Mesendoderm (in vitro differentiated cells): Measurements from ENCODE around the gene GHRL.
A peak's percentile ranks its signal among the peaks of the same experiment; 100 is the strongest.

Source experiments
- DNase-seq: peaks from one replicate; pipeline ENCODE4 v3.0.0; 2013
- H2AK5ac ChIP-seq: 2 replicates; pipeline ENCODE4 v1.6.1; 2013; ENCODE audit warnings: low read length, inconsistent platforms
- H2BK120ac ChIP-seq: 2 replicates; pipeline ENCODE4 v1.6.1; 2013; ENCODE audit warnings: low read depth, mild to moderate bottlenecking, low read length, moderate library complexity, mixed read lengths
- H2BK15ac ChIP-seq: replicated peaks from 2 replicates; pipeline ENCODE4 v1.6.1; 2013; ENCODE audit warnings: low read depth, mild to moderate bottlenecking, moderate library complexity
- H2BK5ac ChIP-seq: 2 replicates; pipeline ENCODE4 v1.6.1; 2013; ENCODE audit warnings: low read length, inconsistent platforms
- H3K18ac ChIP-seq: 2 replicates; pipeline ENCODE4 v1.6.1; 2013; ENCODE audit warnings: mild to moderate bottlenecking, low read length, mixed read lengths
- H3K23ac ChIP-seq: one replicate; pipeline ENCODE4 v1.6.1; 2013; ENCODE audit warnings: low read length
- H3K27ac ChIP-seq: 2 replicates; pipeline ENCODE4 v1.5.1; 2013; ENCODE audit warnings: low read depth, mild to moderate bottlenecking, inconsistent platforms, low read length, moderate library complexity
- H3K27me3 ChIP-seq: 2 replicates; pipeline ENCODE4 v1.6.1; 2013; ENCODE audit warnings: low read length, control low read depth, mild to moderate bottlenecking, inconsistent platforms; ENCODE audit not compliant: insufficient read depth, poor library complexity
- H3K36me3 ChIP-seq: 2 replicates; pipeline ENCODE4 v1.6.1; 2013; ENCODE audit warnings: low read length, inconsistent platforms; ENCODE audit not compliant: control insufficient read depth, insufficient read depth
- H3K4ac ChIP-seq: one replicate; pipeline ENCODE4 v1.6.1; 2013; ENCODE audit warnings: low read depth, mild to moderate bottlenecking, low read length, moderate library complexity
- H3K4me1 ChIP-seq: 2 replicates; pipeline ENCODE4 v1.6.1; 2013; ENCODE audit warnings: low read depth, low read length, inconsistent platforms; ENCODE audit not compliant: control insufficient read depth
- H3K4me2 ChIP-seq: 2 replicates; pipeline ENCODE4 v1.6.1; 2013; ENCODE audit warnings: low read length
- H3K4me3 ChIP-seq: 2 replicates; pipeline ENCODE4 v1.5.1; 2013; ENCODE audit warnings: mild to moderate bottlenecking, low read length
- H3K56ac ChIP-seq: one replicate; pipeline ENCODE4 v1.6.1; 2013; ENCODE audit warnings: low read length
- H3K79me1 ChIP-seq: 2 replicates; pipeline ENCODE4 v1.6.1; 2013; ENCODE audit warnings: low read length, inconsistent platforms
- H3K79me2 ChIP-seq: 2 replicates; pipeline ENCODE4 v1.6.1; 2013; ENCODE audit warnings: mild to moderate bottlenecking, low read length; ENCODE audit not compliant: control insufficient read depth, insufficient read depth
- H3K9ac ChIP-seq: 2 replicates; pipeline ENCODE4 v1.6.1; 2013; ENCODE audit warnings: low read length, inconsistent platforms
- H4K5ac ChIP-seq: one replicate; pipeline ENCODE4 v1.6.1; 2013; ENCODE audit warnings: low read length
- H4K8ac ChIP-seq: one replicate; pipeline ENCODE4 v1.6.1; 2013; ENCODE audit warnings: low read depth, mild to moderate bottlenecking, control low read depth, low read length, moderate library complexity
- WGBS: extraction: QIAGEN DNeasy Blood & Tissue Kit; methylation state at CpG from one replicate; pipeline ENCODE4 v1.1.7; 2013; ENCODE audit warnings: low lambda C conversion rate, missing lambda C conversion rate; ENCODE audit not compliant: insufficient coverage; ENCODE audit errors: extremely low coverage; 5-methylcytosine and 5-hydroxymethylcytosine counted together

The GHRL gene

GRCh38 chr3:10310578-10310977 is 17.8 kb upstream of the GHRL start:
- H2AK5ac ChIP-seq = no peak overlapping the region
- H3K27ac ChIP-seq = no peak overlapping the region
- H3K23ac ChIP-seq = no peak overlapping the region
- H2BK5ac ChIP-seq = no peak overlapping the region
- no peaks in the 10 kb centered on the region for H3K79me2 ChIP-seq
- no peak overlapping the region for H4K5ac ChIP-seq
- H3K36me3 ChIP-seq = peaks cover 15% of the 10 kb centered on the region
- no peaks in the 10 kb centered on the region for H3K27me3 ChIP-seq
- no peak overlapping the region for H3K9ac ChIP-seq
- H3K18ac ChIP-seq = no peak overlapping the region
- no CpG with 5 or more reads among the region's 2 CpGs for WGBS
- no peak for DNase-seq
- H3K56ac ChIP-seq = no peak overlapping the region
- no peak overlapping the region for H3K4ac ChIP-seq
- no peak overlapping the region for H3K4me2 ChIP-seq
- H4K8ac ChIP-seq = no peak overlapping the region
- no peak overlapping the region for H2BK120ac ChIP-seq
- no peak overlapping the region for H2BK15ac ChIP-seq
- H3K4me3 ChIP-seq = no peak overlapping the region
- no peaks in the 10 kb centered on the region for H3K4me1 ChIP-seq
- no peaks in the 10 kb centered on the region for H3K79me1 ChIP-seq

- Histone ChIP-seq H3K27ac (no peak overlapping the region), H3K4me1 (no peaks in the 10 kb centered on the region), H3K79me2 (no peaks in the 10 kb centered on the region), H3K79me1 (no peaks in the 10 kb centered on the region), H3K18ac (no peak overlapping the region), H2BK5ac (no peak overlapping the region), H3K27me3 (no peaks in the 10 kb centered on the region), H2AK5ac (no peak overlapping the region), H4K5ac (no peak overlapping the region), H3K36me3 (peaks cover 21% of the 10 kb centered on the region), H3K9ac (no peak overlapping the region), H3K4me3 (no peak overlapping the region), H2BK120ac (no peak overlapping the region), H4K8ac (no peak overlapping the region), H3K56ac (no peak overlapping the region), H3K23ac (no peak overlapping the region), H3K4me2 (no peak overlapping the region), H3K4ac (no peak overlapping the region), H2BK15ac (no peak overlapping the region)
- peak; percentile 23 for DNase-seq
- WGBS = no CpG with 5 or more reads among the region's 4 CpGs
Measured at GRCh38 chr3:10309736-10310135, 17.0 kb upstream of the GHRL start.

- Histone ChIP-seq H3K23ac (no peak overlapping the region), H3K27ac (no peak overlapping the region), H2BK15ac (no peak overlapping the region), H2BK5ac (no peak overlapping the region), H3K4me2 (no peak overlapping the region), H3K36me3 (peaks cover 28% of the 10 kb centered on the region), H4K8ac (no peak overlapping the region), H3K4me1 (no peaks in the 10 kb centered on the region), H2AK5ac (no peak overlapping the region), H3K79me2 (no peaks in the 10 kb centered on the region), H2BK120ac (no peak overlapping the region), H3K18ac (no peak overlapping the region), H3K27me3 (no peaks in the 10 kb centered on the region), H3K4me3 (no peak overlapping the region), H4K5ac (no peak overlapping the region), H3K9ac (no peak overlapping the region), H3K4ac (no peak overlapping the region), H3K79me1 (no peaks in the 10 kb centered on the region), H3K56ac (no peak overlapping the region)
- whole genome bisulfite sequencing = no CpG with 5 or more reads among the region's 7 CpGs
- no peak for DNase-seq
Measured at GRCh38 chr3:10308678-10309077, 15.9 kb upstream of the GHRL start.

- Histone ChIP-seq H2BK120ac (no peak overlapping the region), H3K23ac (no peak overlapping the region), H3K56ac (no peak overlapping the region), H2BK5ac (no peak overlapping the region), H4K8ac (no peak overlapping the region), H3K4me2 (no peak overlapping the region), H2AK5ac (no peak overlapping the region), H3K27ac (no peak overlapping the region), H4K5ac (no peak overlapping the region), H2BK15ac (no peak overlapping the region), H3K79me1 (no peaks in the 10 kb centered on the region), H3K9ac (no peak overlapping the region), H3K4me1 (no peaks in the 10 kb centered on the region), H3K79me2 (no peaks in the 10 kb centered on the region), H3K4ac (no peak overlapping the region), H3K18ac (no peak overlapping the region), H3K4me3 (no peak overlapping the region), H3K27me3 (no peaks in the 10 kb centered on the region), H3K36me3 (peaks cover 24% of the 10 kb centered on the region)
- DNase-seq = no peak
- no CpG with 5 or more reads among the region's 3 CpGs for WGBS
Measured at GRCh38 chr3:10306156-10306555, 13.4 kb upstream of the GHRL start.

- no peak overlapping the region for H2BK15ac ChIP-seq
- H4K5ac ChIP-seq = no peak overlapping the region
- no peak overlapping the region for H3K4me3 ChIP-seq
- no peak overlapping the region for H3K9ac ChIP-seq
- H4K8ac ChIP-seq = no peak overlapping the region
- H3K4me1 ChIP-seq = no peaks in the 10 kb centered on the region
- no peaks in the 10 kb centered on the region for H3K79me1 ChIP-seq
- peaks cover 24% of the 10 kb centered on the region for H3K36me3 ChIP-seq
- H3K27me3 ChIP-seq = no peaks in the 10 kb centered on the region
- no peak overlapping the region for H3K23ac ChIP-seq
- H2BK120ac ChIP-seq = no peak overlapping the region
- no peak overlapping the region for H2AK5ac ChIP-seq
- WGBS = no CpG with 5 or more reads among the region's 4 CpGs
- H3K27ac ChIP-seq = no peak overlapping the region
- no peak overlapping the region for H2BK5ac ChIP-seq
- H3K18ac ChIP-seq = no peak overlapping the region
- no peak overlapping the region for H3K4ac ChIP-seq
- H3K4me2 ChIP-seq = no peak overlapping the region
- no peaks in the 10 kb centered on the region for H3K79me2 ChIP-seq
- no peak overlapping the region for H3K56ac ChIP-seq
- no peak for DNase-seq
Measured at GRCh38 chr3:10305331-10305902, 12.7 kb upstream of the GHRL start.

- Histone ChIP-seq H3K79me1 (no peaks in the 10 kb centered on the region), H2BK120ac (no peak overlapping the region), H3K27me3 (no peaks in the 10 kb centered on the region), H3K36me3 (peaks cover 26% of the 10 kb centered on the region), H3K9ac (no peak overlapping the region), H3K79me2 (no peaks in the 10 kb centered on the region), H4K8ac (no peak overlapping the region), H2BK5ac (no peak overlapping the region), H3K4ac (no peak overlapping the region), H2BK15ac (no peak overlapping the region), H3K4me2 (no peak overlapping the region), H4K5ac (no peak overlapping the region), H3K18ac (no peak overlapping the region), H3K27ac (no peak overlapping the region), H3K23ac (no peak overlapping the region), H3K4me3 (no peak overlapping the region), H2AK5ac (no peak overlapping the region), H3K4me1 (no peaks in the 10 kb centered on the region), H3K56ac (no peak overlapping the region)
- DNase-seq = no peak
- no CpG with 5 or more reads among the region's 8 CpGs for WGBS
Measured at GRCh38 chr3:10304905-10305304, 12.2 kb upstream of the GHRL start.
